Activated CD8-positive, alpha-beta memory T cell treated with anti-CD3 and anti-CD28 coated beads, Interleukin-2, amount 50 U/mL, for 24 hours (primary cell): ENCODE measurements around the gene ABO.
"Not testable (repeated sequence)": the region's sequence is repeated elsewhere in the genome, so short reads cannot be mapped to it uniquely, and the experiment has no call there.

Experiments
- DNase-seq: peaks from one replicate; pipeline ENCODE4 v3.0.0-alpha.2; 2020; ENCODE audit errors: extremely low read depth

The ABO gene

GRCh38 chr9:133226219-133227171 is 48.5 kb downstream of the ABO start:
- DNase-seq: no peak

GRCh38 chr9:133225171-133226011 is 49.6 kb downstream of the ABO start:
- no peak for DNase-seq

DNA sequence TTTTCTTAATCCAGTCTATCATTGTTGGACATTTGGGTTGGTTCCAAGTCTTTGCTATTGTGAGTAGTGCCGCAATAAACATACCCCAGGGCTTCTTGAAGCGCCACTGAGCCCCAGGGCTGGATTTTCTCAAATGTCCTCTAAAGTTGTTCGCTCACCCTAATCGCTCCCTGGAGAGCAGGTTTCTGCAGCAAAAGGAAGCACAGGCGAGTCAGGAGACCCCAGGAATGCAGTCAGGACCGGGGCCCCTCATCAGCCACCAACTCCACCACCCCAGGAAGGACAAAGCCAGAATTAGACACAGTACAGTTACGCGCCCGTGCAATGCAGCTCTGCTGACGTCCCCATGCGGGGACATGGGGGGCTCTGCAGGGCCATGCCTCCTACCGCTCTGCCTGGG is 50.2 kb downstream of the ABO start:
- no peak for DNase-seq

DNA sequence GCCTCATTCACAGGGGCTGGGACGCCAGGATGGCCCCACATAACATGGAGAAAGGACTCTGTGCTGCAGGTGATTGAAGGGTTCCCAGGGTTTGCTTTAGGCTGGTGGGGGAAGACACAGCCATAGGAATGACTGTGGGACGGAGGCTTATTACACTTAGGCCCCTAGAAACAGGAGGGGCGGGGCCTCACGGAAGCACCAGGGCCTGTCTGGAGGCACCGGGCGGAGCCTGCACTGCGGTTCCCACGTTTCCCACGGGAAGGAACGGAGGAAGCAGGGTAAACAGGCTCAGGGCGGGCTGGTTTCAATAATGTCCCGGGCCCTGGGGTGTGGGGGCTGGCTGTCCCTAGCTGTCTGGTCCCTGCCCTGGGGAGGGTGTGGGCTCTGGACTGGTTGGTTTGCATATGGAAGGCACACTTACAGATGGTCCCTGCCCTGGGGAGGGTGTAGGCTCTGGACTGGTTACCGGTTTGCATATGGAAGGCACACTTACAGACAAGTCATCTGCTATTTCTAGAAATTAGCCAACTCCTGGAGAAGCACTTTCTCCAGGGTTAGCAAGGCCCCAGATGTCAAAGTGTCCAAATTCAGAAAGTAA is 51.7 kb downstream of the ABO start:
- not testable (repeated sequence) for DNase-seq

DNA sequence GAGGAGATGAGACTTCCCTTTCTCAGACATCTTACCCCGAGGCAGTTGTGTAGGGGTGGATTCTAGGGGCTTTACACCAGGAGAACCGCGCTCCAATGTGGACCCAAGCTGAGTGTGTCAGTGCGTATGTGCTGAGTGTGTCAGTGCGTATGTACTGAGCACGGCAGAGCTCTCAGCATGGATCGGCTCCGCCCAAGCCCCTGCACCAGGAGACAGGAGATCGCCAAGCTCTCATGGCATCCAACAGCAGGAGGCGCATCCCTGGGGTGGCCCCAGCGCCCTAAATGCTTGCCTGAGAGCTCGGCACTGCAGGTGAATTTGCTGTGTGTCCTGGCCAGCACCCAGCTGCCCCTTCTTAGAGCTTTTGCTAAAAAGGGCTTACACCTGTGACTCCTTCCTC is 53.0 kb downstream of the ABO start:
- DNase-seq: not testable (repeated sequence)

GRCh38 chr9:133221177-133221809 is 53.7 kb downstream of the ABO start:
- no peak for DNase-seq

DNA sequence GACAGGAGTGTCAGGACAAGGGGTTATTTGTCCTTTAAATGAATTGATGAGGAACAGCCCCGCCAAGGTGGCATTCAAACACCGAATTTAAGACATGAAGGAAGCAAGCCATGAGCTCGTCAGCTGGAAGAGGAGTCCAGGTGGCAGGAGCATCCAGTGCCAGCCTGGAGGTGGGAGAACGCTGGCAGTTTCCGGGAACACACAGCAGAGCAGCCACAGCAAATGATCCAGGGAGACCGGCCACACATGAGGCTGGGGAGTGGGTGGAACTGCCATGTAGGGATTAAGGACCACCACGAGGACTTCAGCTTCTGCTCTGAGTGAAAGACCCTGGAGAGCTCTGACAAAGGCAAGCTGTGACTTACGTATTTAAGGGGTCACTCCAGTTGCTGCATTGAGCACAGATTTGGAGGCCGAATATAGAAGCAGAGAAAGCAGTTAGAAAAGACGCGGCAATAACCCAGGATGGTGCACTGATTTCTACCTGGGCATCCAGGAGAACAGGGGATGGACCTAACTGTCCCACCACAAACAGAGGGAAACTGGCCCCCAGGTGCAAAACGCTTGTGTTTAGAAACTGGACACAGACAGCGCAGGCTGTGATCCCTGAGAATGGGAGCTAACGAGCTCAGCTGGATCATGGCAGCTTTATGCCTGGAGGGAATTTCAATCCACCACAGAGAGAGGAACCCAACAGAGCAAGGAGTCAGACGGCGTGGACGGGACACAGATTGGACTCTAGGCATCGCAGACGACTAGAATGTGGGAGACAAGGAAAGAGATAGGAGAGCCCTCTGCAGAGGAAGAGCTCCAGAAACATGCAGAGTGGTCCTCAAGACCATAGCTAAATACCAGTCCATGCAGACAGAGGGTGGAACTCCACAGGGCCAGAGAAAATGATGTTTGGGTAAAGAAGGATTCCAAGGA is 56.7 kb downstream of the ABO start:
- not testable (repeated sequence) for DNase-seq

DNA sequence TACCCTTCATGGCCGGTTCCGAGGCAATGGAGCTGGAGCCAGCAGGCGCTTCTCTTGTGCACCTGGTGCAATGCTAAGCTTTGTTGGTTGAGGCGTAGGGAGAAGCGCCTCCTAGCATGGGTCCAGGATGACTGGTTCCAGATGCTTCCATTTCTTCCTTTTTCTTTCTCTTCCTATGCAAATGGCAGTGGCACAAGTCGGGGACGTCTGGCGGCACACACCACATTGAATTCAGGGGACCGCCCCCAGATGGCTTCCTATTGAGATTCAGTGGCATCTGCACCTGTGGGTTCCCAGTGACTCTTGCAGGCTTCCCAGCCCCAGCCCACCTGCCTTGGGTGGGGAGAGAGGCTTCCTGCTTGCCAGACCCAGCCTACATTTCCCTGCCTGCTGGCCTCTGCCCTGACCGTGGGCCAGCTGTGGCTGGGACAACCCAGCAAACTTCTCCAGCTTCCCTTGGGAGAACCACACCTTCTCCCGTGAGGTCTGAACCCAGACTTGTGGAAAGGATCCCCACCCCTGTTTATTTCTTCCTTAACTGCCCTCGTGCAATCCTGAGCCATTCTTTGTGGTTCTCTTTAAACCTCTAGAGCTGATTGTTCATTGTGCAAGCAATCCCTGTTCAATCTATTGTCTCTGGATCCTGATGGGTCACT is 57.5 kb downstream of the ABO start:
- DNase-seq: not testable (repeated sequence)

DNA sequence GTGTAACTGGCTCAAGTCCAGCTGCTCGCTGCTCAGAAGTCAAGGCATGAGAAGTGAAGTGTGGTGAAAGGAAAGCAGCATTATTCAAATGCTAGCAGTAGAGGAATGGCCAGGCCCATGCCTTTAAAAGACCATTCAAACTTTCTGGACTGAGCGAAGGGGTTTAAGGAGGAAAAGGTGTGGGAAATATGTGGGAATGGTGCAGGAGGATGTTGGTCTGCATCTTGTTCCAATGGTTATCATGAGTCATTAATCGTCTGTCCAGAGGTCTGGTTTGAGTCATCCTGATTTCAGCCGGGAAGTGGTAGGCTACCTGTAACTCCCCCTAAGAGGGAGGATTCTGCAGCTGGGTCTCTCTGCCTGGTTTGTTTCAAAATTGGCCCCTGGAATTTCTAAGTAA is 60.7 kb downstream of the ABO start:
- DNase-seq: not testable (repeated sequence)

DNA sequence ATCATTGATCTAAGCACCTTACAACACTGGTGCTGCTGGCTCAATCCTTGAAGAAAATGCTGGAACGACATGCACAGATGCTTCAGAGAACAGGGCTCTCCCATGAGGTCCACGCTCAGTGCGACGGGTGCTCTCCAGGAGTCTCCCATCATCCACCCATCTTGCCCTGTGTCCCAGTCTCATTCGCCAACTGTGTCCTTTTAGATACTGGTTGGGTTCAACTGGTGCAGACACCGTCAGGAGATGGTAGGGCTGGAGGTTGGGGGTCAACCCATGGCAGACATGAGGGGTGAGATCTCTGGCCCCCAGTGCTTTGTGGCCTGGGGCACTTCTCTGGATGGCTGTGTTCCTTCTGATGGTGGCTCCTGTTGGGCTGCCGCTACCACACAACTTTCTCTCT is 64.4 kb downstream of the ABO start:
- no peak for DNase-seq

- no peak for DNase-seq
Measured at GRCh38 chr9:133210202-133210532, 64.8 kb downstream of the ABO start.

DNA sequence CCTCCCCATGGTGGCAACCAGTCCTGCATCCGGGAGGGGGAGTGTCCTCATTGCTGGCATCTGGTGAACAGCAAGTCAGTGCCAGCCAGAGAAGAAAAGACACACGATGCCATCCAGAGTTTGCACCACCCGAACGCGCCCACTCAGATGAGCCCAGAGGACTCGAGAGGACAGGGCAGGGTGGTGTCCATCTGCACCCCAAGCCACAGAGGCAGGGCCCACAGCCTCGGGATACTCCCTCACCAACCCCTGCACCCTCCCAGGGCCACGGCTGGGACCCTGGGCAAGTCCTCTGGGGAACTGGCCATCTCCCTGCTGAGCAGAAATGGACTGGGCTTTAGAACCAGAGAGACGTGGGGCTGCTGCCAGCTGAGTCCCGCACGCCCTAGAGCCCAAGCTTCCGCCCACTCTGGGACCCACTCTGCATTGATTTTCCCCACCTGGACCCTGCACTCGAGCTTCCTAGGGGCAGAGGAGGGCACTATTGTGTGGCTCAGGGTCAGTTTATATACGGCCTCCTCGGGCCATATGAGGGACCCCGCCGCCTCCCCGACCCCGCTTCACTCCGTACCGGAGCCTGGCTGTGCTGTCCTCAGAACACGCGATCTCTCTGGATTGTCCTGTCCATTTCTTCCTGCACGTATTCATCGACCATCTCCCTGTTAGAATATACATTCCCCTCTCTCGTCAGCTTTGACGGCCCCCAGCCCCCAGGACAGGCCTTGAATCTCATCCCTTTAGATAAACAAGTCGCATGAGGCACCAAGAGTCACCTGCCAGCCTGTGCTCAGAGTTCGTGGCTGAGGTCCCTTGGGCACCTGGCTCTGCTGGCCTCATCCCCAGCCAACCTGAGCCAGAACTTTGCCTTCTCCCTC is 65.4 kb downstream of the ABO start:
- DNase-seq: not testable (repeated sequence)

DNA sequence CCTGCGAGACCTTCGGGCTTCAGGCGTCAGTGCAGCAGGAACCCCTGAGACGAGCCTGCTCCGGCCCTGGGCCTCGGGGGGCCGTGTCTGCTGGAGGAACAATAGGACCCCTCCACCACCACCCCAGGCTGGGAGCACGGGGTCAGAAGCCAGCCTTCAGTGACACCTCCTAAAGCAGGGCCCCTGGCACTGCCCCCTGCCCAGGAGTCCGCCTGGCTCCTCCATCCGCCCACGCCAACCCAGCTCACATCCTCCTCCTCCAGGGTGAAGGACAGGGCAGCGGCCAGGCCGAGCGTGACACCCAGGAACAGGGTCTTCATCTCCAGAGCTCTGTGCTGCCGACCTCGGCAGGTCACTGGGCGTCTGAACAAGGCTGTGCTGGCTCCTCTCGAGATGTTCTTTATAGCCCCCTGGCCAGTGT is 66.1 kb downstream of the ABO start, which contains the start of gene OBP2B:
OBP2B (minus strand) TSS at position 371 of the 421 bp plus-strand sequence; CDS start at position 320, 51 bp downstream.
- DNase-seq: not testable (repeated sequence)

DNA sequence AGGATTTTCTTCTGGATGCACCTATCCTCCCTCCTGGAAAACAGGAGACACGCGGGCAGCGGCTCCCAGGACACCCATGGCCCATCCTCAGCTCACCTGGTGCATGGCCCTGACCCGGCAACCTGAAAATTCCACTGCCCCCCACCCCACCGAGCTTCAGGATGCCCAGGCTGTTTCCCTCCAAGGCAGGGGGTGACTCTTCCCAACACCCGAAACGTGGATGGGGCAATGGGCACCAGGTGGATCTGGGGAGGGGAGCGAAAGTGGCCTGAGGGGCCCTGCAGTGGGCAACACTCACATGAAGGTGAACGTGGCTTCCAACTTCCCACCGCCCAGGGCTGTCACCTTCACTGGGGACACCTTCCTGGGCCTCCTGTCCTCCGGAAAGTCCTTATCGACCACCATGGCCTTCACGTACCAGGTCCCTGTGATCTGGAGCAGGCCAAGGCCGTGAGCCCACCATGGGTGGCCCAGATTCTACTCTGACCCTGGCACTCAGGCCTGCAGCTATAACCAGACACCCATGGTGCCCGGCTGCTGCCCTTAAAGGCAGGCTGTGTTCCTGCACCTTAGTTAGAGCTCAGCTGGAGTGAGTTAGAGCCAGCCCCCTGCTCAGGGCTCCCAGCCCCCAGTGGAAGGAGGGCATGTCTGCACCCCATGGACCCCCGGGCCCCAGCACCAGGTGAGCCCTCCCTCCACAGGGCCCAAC is 66.7 kb downstream of the ABO start:
- DNase-seq: not testable (repeated sequence)

GRCh38 chr9:133207540-133208170 is 67.3 kb downstream of the ABO start:
- DNase-seq: no peak

DNA sequence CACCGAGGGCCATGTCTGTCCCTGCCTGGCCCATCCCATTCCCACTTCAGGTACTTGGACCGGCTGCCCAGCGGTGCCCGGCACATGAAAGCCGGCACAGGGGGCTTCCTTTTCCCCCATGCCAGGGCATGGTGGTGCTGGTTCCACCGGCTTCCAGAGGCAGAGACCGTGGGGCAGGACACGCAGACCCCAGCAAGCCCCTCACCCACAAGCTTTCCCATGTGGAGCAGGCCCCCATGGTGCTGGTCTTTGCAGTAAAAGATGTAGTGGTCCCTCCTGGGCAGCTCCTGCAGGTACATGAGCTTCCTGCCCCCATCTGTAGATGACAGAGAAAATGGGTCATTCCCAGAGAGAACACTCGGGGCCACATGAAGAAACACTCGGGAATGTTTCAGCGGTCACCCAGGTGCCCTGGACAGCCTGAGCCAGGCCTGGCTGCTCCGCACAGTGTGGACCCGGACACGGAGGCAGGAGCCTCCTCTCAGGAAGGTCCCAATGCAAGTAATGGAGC is 67.9 kb downstream of the ABO start:
- no peak for DNase-seq
